ENCODE measurements around the gene KLHL18.
"Not testable (repeated sequence)": the region's sequence is repeated elsewhere in the genome, so short reads cannot be mapped to it uniquely, and the experiment has no call there.

The KLHL18 gene

GRCh38 chr3:47314056-47314764 is 31.5 kb downstream of the KLHL18 start:
- no peak for DNase-seq (ENCODE audit: low spot score)

GRCh38 chr3:47315069-47315647 is 32.4 kb downstream of the KLHL18 start:
- no peak for DNase-seq (ENCODE audit: low spot score)

- DNase-seq (ENCODE audit: low spot score) = not testable (repeated sequence)
These were observed 33.4 kb downstream of the KLHL18 start for GRCh38 chr3:47316151-47316550.

GRCh38 chr3:47318916-47319315 is 36.2 kb downstream of the KLHL18 start:
- DNase-seq (ENCODE audit: low spot score) = no peak

GRCh38 chr3:47319956-47320355 is 37.2 kb downstream of the KLHL18 start:
- DNase-seq (ENCODE audit: low spot score) = no peak

- DNase-seq (ENCODE audit: low spot score) = no peak
These were observed 40.9 kb downstream of the KLHL18 start for GRCh38 chr3:47323431-47324277.

- peak; percentile 84 for DNase-seq (ENCODE audit: low spot score)
These were observed 41.6 kb downstream of the KLHL18 start for GRCh38 chr3:47324278-47324865.

- no peak for DNase-seq (ENCODE audit: low spot score)
These were observed 51.2 kb downstream of the KLHL18 start for GRCh38 chr3:47333907-47334306.

GRCh38 chr3:47337656-47338055 is 54.9 kb downstream of the KLHL18 start:
- no peak for DNase-seq (ENCODE audit: low spot score)

GRCh38 chr3:47339951-47340350 is 57.2 kb downstream of the KLHL18 start:
- DNase-seq (ENCODE audit: low spot score) = no peak

- DNase-seq (ENCODE audit: low spot score) = no peak
These were observed 58.1 kb downstream of the KLHL18 start for GRCh38 chr3:47340866-47341265.

GRCh38 chr3:47342151-47342550 is 59.4 kb downstream of the KLHL18 start:
- DNase-seq (ENCODE audit: low spot score) = no peak

GRCh38 chr3:47342812-47343211 is 60.1 kb downstream of the KLHL18 start:
- no peak for DNase-seq (ENCODE audit: low spot score)

GRCh38 chr3:47343471-47343971 is 60.8 kb downstream of the KLHL18 start:
- no peak for DNase-seq (ENCODE audit: low spot score)

GRCh38 chr3:47344971-47345370 is 62.2 kb downstream of the KLHL18 start:
- no peak for DNase-seq (ENCODE audit: low spot score)

GRCh38 chr3:47347217-47347801 is 64.6 kb downstream of the KLHL18 start:
- no peak for DNase-seq (ENCODE audit: low spot score)

GRCh38 chr3:47348411-47349154 is 65.8 kb downstream of the KLHL18 start:
- DNase-seq (ENCODE audit: low spot score) = no peak

GRCh38 chr3:47355010-47355409 is 72.3 kb downstream of the KLHL18 start:
- DNase-seq (ENCODE audit: low spot score) = no peak

- no peak for DNase-seq (ENCODE audit: low spot score)
These were observed 73.5 kb downstream of the KLHL18 start for GRCh38 chr3:47356201-47356600.

- no peak for DNase-seq (ENCODE audit: low spot score)
These were observed 76.6 kb downstream of the KLHL18 start for GRCh38 chr3:47359323-47359722.

- DNase-seq (ENCODE audit: low spot score) = not testable (repeated sequence)
These were observed 77.4 kb downstream of the KLHL18 start for GRCh38 chr3:47360110-47360517.

Data from iPS-NIHi11 (cell line).